ENCODE data around the gene ETDB. TPM values are rescaled to one million over a fixed set of nuclear protein-coding genes. Genes with fewer than 3 reads are reported as not detected.

Gene ETDB
- total and polyA plus RNA-seq, 4 donors: not detected

Other genes with a start within 250 kb of the ETDB start
- gene MOSPD1, start 205.3 kb downstream of the ETDB start, total RNA-seq: 10 to 100 TPM in 1 of 2 donors, 1 to 10 TPM in 1; 9.1 to 10.5 TPM
- gene MOSPD1, start 205.3 kb downstream of the ETDB start, polyA plus RNA-seq: 10 to 100 TPM in 1 of 2 donors, 1 to 10 TPM in 1; 7.6 to 10.4 TPM
- gene SMIM10, start 129.5 kb downstream of the ETDB start, total RNA-seq: 10 to 100 TPM; 11.8 to 13.5 TPM
- 10 to 100 TPM; 31.9 to 85.4 TPM for gene SMIM10, start 129.5 kb downstream of the ETDB start, polyA plus RNA-seq
- gene RTL8B, start 98.0 kb downstream of the ETDB start, total RNA-seq: 10 to 100 TPM; 21.2 to 22.5 TPM
- 10 to 100 TPM; 14.3 to 20.3 TPM for gene RTL8B, start 98.0 kb downstream of the ETDB start, polyA plus RNA-seq
- gene RTL8C, start 88.2 kb downstream of the ETDB start, total RNA-seq: 100 to 1,000 TPM; 127 to 132 TPM
- gene RTL8C, start 88.2 kb downstream of the ETDB start, polyA plus RNA-seq: 100 to 1,000 TPM; 136 to 248 TPM
- gene RTL8A, start 68.4 kb downstream of the ETDB start, total RNA-seq: 10 to 100 TPM; 42.1 to 42.6 TPM
- gene RTL8A, start 68.4 kb downstream of the ETDB start, polyA plus RNA-seq: 100 to 1,000 TPM in 1 of 2 donors, 10 to 100 TPM in 1; 80.6 to 114 TPM
- 1 to 10 TPM; 3.2 to 3.4 TPM for gene SMIM10L2B, start 21.8 kb downstream of the ETDB start, total RNA-seq
- 1 to 10 TPM in 1 of 2 donors, under 1 TPM in 1; 0.75 to 2.0 TPM for gene SMIM10L2B, start 21.8 kb downstream of the ETDB start, polyA plus RNA-seq
- not detected for gene CT55, start 50.9 kb upstream of the ETDB start, total RNA-seq
- not detected for gene CT55, start 50.9 kb upstream of the ETDB start, polyA plus RNA-seq
- not detected for gene ETDA, start 131.5 kb upstream of the ETDB start, total RNA-seq
- gene ETDA, start 131.5 kb upstream of the ETDB start, polyA plus RNA-seq: not detected
- not detected for gene ETDC, start 189.0 kb upstream of the ETDB start, total RNA-seq
- not detected for gene ETDC, start 189.0 kb upstream of the ETDB start, polyA plus RNA-seq
- gene ZNF75D, start 223.6 kb upstream of the ETDB start, total RNA-seq: 10 to 100 TPM in 1 of 2 donors, 1 to 10 TPM in 1; 7.3 to 10.9 TPM
- gene ZNF75D, start 223.6 kb upstream of the ETDB start, polyA plus RNA-seq: 10 to 100 TPM in 1 of 2 donors, 1 to 10 TPM in 1; 4.1 to 10.2 TPM
- 10 to 100 TPM; 13.6 to 19.6 TPM for gene ZNF449, start 224.3 kb upstream of the ETDB start, total RNA-seq
- 1 to 10 TPM; 2.6 to 8.6 TPM for gene ZNF449, start 224.3 kb upstream of the ETDB start, polyA plus RNA-seq

Measured in aorta (tissue), 4 donors.